ENCODE results near the gene SEC61B.
A peak's percentile ranks its signal among the peaks of the same experiment; 100 is the strongest.
"Not testable (repeated sequence)": the region's sequence is repeated elsewhere in the genome, so short reads cannot be mapped to it uniquely, and the experiment has no call there.

SEC61B gene

GRCh38 chr9:99192786-99193465 lies 29.2 kb upstream of the SEC61B start:
- DNase-seq (ENCODE audit: low spot score), result no peak

GRCh38 chr9:99193466-99193821 lies 28.6 kb upstream of the SEC61B start:
- DNase-seq (ENCODE audit: low spot score), result no peak

- DNase-seq (ENCODE audit: low spot score), result not testable (repeated sequence)
These were observed 25.6 kb upstream of the SEC61B start for GRCh38 chr9:99196484-99196883.

DNA sequence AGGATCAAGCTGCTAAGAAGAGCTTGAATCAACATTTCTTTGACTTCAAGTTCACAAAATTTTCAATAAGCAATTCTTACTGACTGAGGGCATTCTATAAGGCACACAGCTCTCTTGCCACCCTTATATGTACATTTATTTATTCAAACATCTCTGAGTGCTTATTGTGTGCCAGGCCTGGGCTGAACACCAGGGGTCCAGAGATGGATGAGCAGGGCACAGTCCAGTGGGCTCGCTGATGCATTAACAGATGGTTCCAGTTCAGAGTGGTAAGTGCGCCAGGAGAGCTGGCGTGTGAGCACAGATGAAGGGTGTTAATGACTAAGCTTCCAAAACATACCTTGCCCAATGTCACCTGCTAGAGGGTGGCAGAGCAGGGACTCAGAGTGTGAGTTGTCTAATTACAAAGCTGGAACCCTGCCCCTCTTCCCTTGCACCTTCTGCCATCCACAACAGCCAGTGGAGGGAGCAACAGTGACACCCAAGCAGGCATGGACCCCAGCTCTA lies 24.9 kb upstream of the SEC61B start:
- DNase-seq (ENCODE audit: low spot score), result no peak

- no peak for DNase-seq (ENCODE audit: low spot score)
These were observed 24.1 kb upstream of the SEC61B start for GRCh38 chr9:99197987-99198386.

DNA sequence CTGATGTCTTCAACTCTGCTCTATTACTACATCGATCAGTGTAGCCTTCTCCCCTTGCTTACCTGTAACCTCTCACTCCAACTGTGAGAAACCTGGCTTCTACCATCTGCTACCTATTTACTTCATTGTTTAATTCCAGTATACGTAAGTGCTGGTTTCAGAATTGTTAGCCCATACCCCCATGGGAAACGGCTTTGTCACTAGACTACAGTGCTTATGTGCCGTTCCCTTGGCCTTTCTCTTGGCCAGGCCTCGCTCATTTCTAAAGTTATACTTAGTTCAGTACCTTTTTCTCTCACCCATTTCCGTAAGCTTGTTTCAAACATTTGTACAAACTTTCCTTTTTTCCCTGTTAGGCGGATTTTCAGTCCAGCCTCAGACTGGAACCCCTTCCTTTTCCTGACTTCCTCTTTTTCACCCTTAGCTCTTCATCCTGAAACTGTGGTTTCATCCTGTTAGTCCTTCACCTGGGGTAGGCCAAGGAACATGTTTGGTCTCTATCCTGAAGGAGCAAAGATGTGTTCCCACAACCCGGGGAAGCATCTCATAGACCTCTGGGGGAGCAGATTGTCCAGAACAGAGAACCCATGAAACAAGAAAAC lies 22.0 kb upstream of the SEC61B start:
- no peak for DNase-seq (ENCODE audit: low spot score)

DNA sequence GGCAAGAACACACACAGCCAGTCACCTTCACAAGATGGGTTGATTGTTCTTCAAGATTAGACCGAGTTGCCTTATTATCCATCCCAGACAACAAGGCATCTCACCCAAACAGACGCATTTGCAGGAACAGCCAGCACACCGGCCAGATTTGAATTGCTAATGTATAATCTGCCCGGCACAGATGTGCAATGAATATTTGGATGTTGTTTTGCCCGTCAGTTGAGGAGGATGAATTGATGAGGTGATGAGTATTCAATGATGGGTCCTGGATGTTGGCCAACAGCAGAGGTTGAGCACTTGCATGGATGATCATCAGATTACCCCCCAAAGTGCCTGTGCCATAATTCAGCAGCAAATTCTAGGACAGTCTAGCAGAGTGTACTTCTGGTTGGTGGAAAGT lies 20.5 kb upstream of the SEC61B start:
- no peak for DNase-seq (ENCODE audit: low spot score)

DNA sequence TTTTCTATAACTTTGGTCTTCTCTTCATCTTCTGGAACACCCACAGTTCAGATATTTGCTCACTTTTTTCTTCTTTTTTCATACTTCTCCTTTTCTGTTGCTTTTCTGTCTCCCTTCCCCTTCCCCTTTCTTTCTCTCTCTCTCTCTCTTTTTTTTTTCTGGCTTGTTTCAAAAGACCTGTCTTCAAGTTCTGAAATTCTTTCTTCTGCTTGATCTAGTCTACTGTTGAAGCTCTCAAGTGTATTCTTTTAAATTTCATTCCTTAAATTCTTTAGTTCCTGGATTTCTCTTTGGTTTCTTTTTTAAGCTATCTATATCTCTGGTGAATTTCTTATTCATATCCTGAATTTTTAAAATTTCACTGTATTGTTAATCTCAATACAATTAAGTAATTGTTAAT lies 11.5 kb upstream of the SEC61B start:
- DNase-seq (ENCODE audit: low spot score), result no peak

DNA sequence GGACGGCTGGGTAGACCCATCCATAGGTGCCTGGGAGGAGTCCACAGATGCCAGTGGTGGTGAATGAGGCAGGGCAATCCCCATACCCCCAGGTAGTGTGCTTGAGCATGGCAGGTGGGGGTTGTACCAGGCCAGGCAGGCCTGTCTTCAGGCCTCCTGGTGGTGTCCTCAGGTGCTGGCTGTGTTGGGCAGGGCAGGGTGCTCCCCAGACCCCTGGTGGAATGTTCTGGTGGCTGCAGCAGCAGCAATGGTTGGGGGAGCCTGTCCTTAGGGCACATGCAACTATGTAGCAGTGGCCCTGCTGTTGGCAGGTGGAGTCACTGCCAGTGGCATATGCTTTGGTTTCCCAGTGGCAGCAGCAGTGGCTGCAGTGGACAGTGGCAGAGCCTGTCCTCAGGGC lies 10.3 kb upstream of the SEC61B start:
- no peak for DNase-seq (ENCODE audit: low spot score)

DNA sequence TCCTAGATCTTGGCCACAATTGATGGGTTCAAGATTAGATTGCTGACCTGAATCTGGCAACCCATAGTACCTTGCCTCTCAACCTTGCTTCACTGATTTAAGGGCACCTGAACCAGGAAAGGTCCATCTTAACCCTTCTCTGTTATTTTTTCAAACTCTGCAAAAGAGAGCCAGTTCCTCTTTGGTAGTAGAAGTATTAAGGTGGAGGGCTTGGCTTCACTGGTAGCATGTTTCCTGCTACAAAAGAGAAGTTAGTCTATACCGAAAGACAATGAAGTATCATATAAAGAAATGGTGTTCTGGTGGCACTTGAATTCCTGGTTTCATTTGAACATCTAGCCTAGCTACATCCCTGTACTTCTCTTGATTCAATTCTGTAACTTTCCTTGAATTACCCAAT lies 8.9 kb upstream of the SEC61B start:
- no peak for DNase-seq (ENCODE audit: low spot score)

DNA sequence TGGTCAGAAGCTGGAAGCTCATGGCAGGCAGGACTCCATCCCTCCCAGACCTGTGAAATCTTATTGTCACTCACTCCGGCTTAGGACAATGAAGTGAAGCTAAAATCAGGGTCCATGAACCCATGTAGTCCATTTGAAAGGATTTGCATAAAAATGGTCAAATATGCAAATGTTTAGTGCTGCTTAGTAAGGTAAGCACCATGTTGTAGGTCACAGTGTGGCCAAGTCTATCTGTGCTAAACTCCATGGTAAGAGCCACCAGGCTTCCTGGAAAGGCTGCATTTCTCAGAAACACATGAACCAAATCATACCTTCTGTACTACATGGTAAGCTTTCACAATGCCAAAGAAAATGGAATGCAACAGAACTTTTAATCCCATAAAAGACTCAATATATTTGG lies 6.0 kb upstream of the SEC61B start:
- no peak for DNase-seq (ENCODE audit: low spot score)

GRCh38 chr9:99220011-99220410 lies 2.1 kb upstream of the SEC61B start:
- no peak for DNase-seq (ENCODE audit: low spot score)

- DNase-seq (ENCODE audit: low spot score), result no peak
These were observed 839 bp upstream of the SEC61B start for GRCh38 chr9:99221266-99221620.

- DNase-seq (ENCODE audit: low spot score), result peak; percentile 4
These were observed 561 bp downstream of the SEC61B start for GRCh38 chr9:99222416-99223270.

DNA sequence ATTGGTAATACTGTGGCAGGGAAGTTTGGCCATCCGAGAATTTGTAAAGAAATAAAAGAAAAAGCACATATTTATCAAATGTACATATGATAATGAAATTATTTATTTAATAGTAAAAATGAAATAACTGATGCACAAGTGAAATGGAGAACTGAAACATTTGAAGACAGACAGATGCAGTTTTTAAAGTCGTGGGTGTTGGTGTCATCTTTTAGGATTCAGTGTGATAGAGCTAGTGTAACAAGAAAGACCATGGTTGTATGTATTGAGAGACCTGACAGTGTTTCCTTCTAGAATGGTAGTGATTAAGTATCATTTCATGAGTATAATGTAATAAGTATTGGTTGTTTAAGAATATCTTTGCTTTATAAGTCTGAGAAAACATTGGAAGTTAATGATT lies 2.4 kb downstream of the SEC61B start:
- DNase-seq (ENCODE audit: low spot score), result no peak

GRCh38 chr9:99226054-99226453 lies 4.0 kb downstream of the SEC61B start:
- no peak for DNase-seq (ENCODE audit: low spot score)

DNA sequence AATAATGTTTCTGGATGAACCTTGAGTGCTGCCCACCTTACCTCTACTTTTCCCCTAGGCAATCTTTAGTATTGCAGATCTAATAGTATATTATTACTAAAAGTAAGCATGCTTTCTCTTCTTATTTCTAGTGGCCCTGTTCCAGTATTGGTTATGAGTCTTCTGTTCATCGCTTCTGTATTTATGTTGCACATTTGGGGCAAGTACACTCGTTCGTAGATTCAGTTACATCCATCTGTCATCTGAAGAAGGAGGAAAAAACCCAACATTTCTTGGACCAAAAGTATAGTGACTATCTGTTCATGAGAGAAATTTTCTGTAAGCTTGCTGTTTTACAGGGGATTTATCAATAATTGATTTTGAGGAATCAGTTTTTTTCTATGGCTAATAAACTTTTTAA lies 8.1 kb downstream of the SEC61B start:
- DNase-seq (ENCODE audit: low spot score), result no peak

DNA sequence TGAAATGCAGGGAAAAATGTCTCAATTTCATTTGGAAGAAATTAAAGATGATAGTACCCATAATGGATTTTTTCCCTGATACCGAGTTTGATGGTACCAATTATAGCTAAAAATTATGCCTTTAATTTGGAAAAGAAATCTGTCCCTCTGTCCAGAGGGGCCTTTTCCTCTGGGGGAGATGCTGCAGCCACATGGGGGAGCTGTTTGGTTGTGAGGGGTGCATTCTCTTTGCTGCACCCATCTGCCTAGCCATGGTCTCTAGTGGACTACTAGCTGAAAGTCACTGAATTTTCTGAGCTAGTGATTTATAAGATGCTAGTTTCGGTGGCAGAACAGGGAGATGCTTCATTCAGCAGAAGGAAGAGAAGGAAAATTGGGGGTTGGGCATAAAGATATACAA lies 9.6 kb downstream of the SEC61B start:
- peak; percentile 13 for DNase-seq (ENCODE audit: low spot score)

GRCh38 chr9:99234618-99235017 lies 12.5 kb downstream of the SEC61B start:
- DNase-seq (ENCODE audit: low spot score), result no peak

DNA sequence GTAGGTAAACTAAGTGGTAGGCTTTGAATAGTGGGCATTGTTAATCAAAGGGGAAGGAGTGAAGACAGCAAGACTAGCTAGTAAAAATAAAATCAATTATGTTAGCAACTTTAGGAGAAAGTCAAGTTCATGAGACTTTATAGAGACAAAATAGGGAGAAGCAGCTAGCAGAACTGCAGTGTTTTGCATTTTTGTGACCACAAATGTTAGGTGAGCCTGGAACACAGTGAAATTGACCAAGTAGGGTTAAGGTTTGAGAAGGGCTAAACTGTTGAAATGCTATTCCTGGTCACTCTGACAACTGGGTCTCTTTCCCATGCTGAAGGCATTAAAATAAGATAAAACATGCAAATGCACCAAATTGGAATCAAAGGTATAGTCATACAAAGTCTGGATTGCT lies 13.0 kb downstream of the SEC61B start:
- DNase-seq (ENCODE audit: low spot score), result no peak

GRCh38 chr9:99235926-99236634 lies 14.0 kb downstream of the SEC61B start:
- DNase-seq (ENCODE audit: low spot score), result no peak

DNA sequence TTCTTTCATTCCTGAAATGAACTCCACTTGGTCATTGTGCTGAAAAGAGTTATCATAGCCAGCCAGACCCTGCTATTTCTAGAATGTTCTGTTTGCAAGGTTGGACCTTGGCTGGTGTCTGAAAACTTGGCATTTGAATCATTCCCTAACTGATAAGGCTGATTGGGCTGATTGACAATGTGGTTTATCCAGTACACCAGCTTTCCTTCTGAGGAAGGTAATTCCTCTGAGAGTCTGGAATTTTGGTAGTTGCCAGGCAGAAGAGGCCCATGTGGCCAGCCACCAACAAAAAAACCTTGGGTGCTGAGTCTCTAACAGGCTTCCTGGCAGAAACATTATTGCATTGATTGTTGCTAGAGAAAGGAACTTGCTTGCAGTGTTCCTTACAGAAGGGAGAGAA lies 15.3 kb downstream of the SEC61B start:
- no peak for DNase-seq (ENCODE audit: low spot score)

- DNase-seq (ENCODE audit: low spot score), result not testable (repeated sequence)
These were observed 15.8 kb downstream of the SEC61B start for GRCh38 chr9:99237849-99238248.

Measured in CD4-positive, alpha-beta T cell treated with Interleukin-2 at 100 ng/mL for 4 hours (primary cell).